Large intestine (tissue), 3 donors: ENCODE data around the gene PTPN2. TPM values are rescaled to one million over a fixed set of nuclear protein-coding genes. Genes with fewer than 3 reads are reported as not detected.

ENCODE experiments used
- DNase-seq, 2 donors: peaks; one replicate each; pipeline versions ENCODE4 v3.0.0 to v3.0.0-alpha.2; 2013
- H3K27ac ChIP-seq: one replicate; pipeline ENCODE4 v1.5.1; 2013; ENCODE audit warnings: low read length
- H3K27me3 ChIP-seq: 2 replicates; pipeline ENCODE4 v1.6.1; 2013; ENCODE audit warnings: low read length; ENCODE audit not compliant: control insufficient read depth, insufficient read depth
- H3K36me3 ChIP-seq: 2 replicates; pipeline ENCODE4 v1.6.1; 2013; ENCODE audit warnings: low read length; ENCODE audit not compliant: control insufficient read depth, insufficient read depth
- H3K4me1 ChIP-seq: one replicate; pipeline ENCODE4 v1.6.1; 2013; ENCODE audit warnings: low read length; ENCODE audit not compliant: control insufficient read depth, insufficient read depth
- H3K4me3 ChIP-seq: one replicate; pipeline ENCODE4 v1.5.1; 2013; ENCODE audit warnings: low read length
- H3K9me3 ChIP-seq: one replicate; pipeline ENCODE4 v1.6.1; 2013; ENCODE audit warnings: mild to moderate bottlenecking, low read depth, low read length, moderate library complexity; ENCODE audit not compliant: control insufficient read depth
- WGBS: methylation state at CpG from one replicate; pipeline ENCODE4 v1.1.5; 2013; ENCODE audit warnings: low lambda C conversion rate; ENCODE audit not compliant: insufficient coverage; 5-methylcytosine and 5-hydroxymethylcytosine counted together
- polyA plus RNA-seq: library from polyadenylated mRNA; unstranded; fragments of 120-200 nt; gene quantifications from one replicate; pipeline ENCODE4 v1.2.1, GENCODE V29; 2013

Gene PTPN2
- polyA plus RNA-seq, 1 donor, result 55.3 TPM

- Histone ChIP-seq H3K9me3 (no peaks in the 10 kb centered on the region), H3K4me3 (no peak overlapping the region), H3K27ac (no peak overlapping the region), H3K27me3 (no peaks in the 10 kb centered on the region), H3K4me1 (no peaks in the 10 kb centered on the region), H3K36me3 (no peaks in the 10 kb centered on the region)
- DNase-seq, result no peak
- WGBS, result no CpG with 5 or more reads among the region's 18 CpGs
These were observed 133.1 kb downstream of the PTPN2 start for GRCh38 chr18:12750715-12751502.

- no peaks in the 10 kb centered on the region for H3K9me3 ChIP-seq
- H3K27me3 ChIP-seq, result no peaks in the 10 kb centered on the region
- no peak overlapping the region for H3K27ac ChIP-seq
- no peak overlapping the region for H3K4me3 ChIP-seq
- no CpG with 5 or more reads among the region's 14 CpGs for WGBS
- no peaks in the 10 kb centered on the region for H3K4me1 ChIP-seq
- DNase-seq, result no peak
- H3K36me3 ChIP-seq, result no peaks in the 10 kb centered on the region
These were observed 133.8 kb downstream of the PTPN2 start for GRCh38 chr18:12750076-12750714.

- Histone ChIP-seq H3K36me3 (no peaks in the 10 kb centered on the region), H3K4me1 (no peaks in the 10 kb centered on the region), H3K9me3 (no peaks in the 10 kb centered on the region), H3K4me3 (no peak overlapping the region), H3K27ac (no peak overlapping the region), H3K27me3 (no peaks in the 10 kb centered on the region)
- no peak for DNase-seq
- no CpG with 5 or more reads among the region's 13 CpGs for WGBS
These were observed 134.9 kb downstream of the PTPN2 start for GRCh38 chr18:12749121-12749520.

- DNase-seq, result no peak
- Histone ChIP-seq H3K4me1 (no peaks in the 10 kb centered on the region), H3K9me3 (no peaks in the 10 kb centered on the region), H3K27me3 (no peaks in the 10 kb centered on the region), H3K4me3 (no peak overlapping the region), H3K36me3 (no peaks in the 10 kb centered on the region), H3K27ac (no peak overlapping the region)
- 70% methylated on average over 2 of the region's 5 CpGs for WGBS
These were observed 135.4 kb downstream of the PTPN2 start for GRCh38 chr18:12748671-12749070.

- H3K4me3 ChIP-seq, result no peak overlapping the region
- no peaks in the 10 kb centered on the region for H3K27me3 ChIP-seq
- no CpG with 5 or more reads among the region's 8 CpGs for WGBS
- H3K9me3 ChIP-seq, result no peaks in the 10 kb centered on the region
- no peaks in the 10 kb centered on the region for H3K4me1 ChIP-seq
- no peaks in the 10 kb centered on the region for H3K36me3 ChIP-seq
- no peak for DNase-seq
- H3K27ac ChIP-seq, result no peak overlapping the region
These were observed 136.3 kb downstream of the PTPN2 start for GRCh38 chr18:12747530-12748315.

- Histone ChIP-seq H3K36me3 (no peaks in the 10 kb centered on the region), H3K4me1 (no peaks in the 10 kb centered on the region), H3K27me3 (no peaks in the 10 kb centered on the region), H3K27ac (no peak overlapping the region), H3K4me3 (no peak overlapping the region), H3K9me3 (no peaks in the 10 kb centered on the region)
- 83% methylated on average over 2 of the region's 7 CpGs for WGBS
- DNase-seq, result no peak
These were observed 138.8 kb downstream of the PTPN2 start for GRCh38 chr18:12745095-12745795.

- Histone ChIP-seq H3K27ac (no peak overlapping the region), H3K36me3 (no peaks in the 10 kb centered on the region), H3K4me3 (no peak overlapping the region), H3K9me3 (no peaks in the 10 kb centered on the region), H3K27me3 (no peaks in the 10 kb centered on the region), H3K4me1 (no peaks in the 10 kb centered on the region)
- DNase-seq, result peak; percentile 14 to 27
- 8% methylated on average over 2 of the region's 2 CpGs for WGBS
These were observed 139.9 kb downstream of the PTPN2 start for GRCh38 chr18:12744103-12744502.

GRCh38 chr18:12742453-12742852, 141.6 kb downstream of the PTPN2 start:
- no peak overlapping the region for H3K4me3 ChIP-seq
- H3K4me1 ChIP-seq, result no peaks in the 10 kb centered on the region
- no peaks in the 10 kb centered on the region for H3K36me3 ChIP-seq
- no peak overlapping the region for H3K27ac ChIP-seq
- H3K9me3 ChIP-seq, result no peaks in the 10 kb centered on the region
- H3K27me3 ChIP-seq, result no peaks in the 10 kb centered on the region
- DNase-seq, result no peak
- WGBS, result no CpG with 5 or more reads among the region's 5 CpGs
